Tibial nerve (tissue), 4 donors: ENCODE data around the gene GBP4. TPM values are rescaled to one million over a fixed set of nuclear protein-coding genes. Genes with fewer than 3 reads are reported as not detected.

ENCODE experiments used
- DNase-seq, 2 donors: peaks; one replicate each; pipeline ENCODE4 v3.0.0-alpha.2; 2019; ENCODE audit warnings: low spot score in 2 of 2
- H3K27ac ChIP-seq, 4 donors: fragments of 200-600 bp; sonication (generic) in 3 of 4; one replicate each; pipeline ENCODE4 v1.5.1; 2017 to 2019; ENCODE audit warnings: mild to moderate bottlenecking in 1 of 4
- H3K27me3 ChIP-seq, 2 donors: fragments of 200-600 bp; sonication (generic) in 1 of 2; one replicate each; pipeline versions ENCODE4 v1.5.1 to v1.6.0; 2017 to 2019
- H3K36me3 ChIP-seq, 3 donors: fragments of 200-600 bp; sonication (generic); one replicate each; pipeline ENCODE4 v1.5.1; 2018 to 2019
- H3K4me1 ChIP-seq, 4 donors: fragments of 200-600 bp; sonication (generic) in 3 of 4; one replicate each; pipeline ENCODE4 v1.5.1; 2017 to 2019
- H3K4me3 ChIP-seq, 4 donors: fragments of 200-600 bp; sonication (generic) in 3 of 4; one replicate each; pipeline ENCODE4 v1.5.1; 2017 to 2019; ENCODE audit warnings: mild to moderate bottlenecking in 1 of 4, moderate library complexity in 1 of 4
- H3K9me3 ChIP-seq, 4 donors: fragments of 200-600 bp; sonication (generic) in 3 of 4; one replicate each; pipeline ENCODE4 v1.5.1; 2017 to 2019
- CTCF ChIP-seq, 5 experiments: fragments of 200-600 bp in 3 of 5; fragments of 450-650 bp in 2 of 5; sonication (generic) in 3 of 5; IDR thresholded peaks; one replicate each; pipeline ENCODE4 v1.5.1; 2016 to 2019; ENCODE audit warnings: antibody characterized with exemption in 5 of 5, mild to moderate bottlenecking in 3 of 5, moderate library complexity in 2 of 5
- EP300 ChIP-seq, 2 donors: sonication (generic); formaldehyde crosslinking; IDR thresholded peaks; one replicate each; pipeline ENCODE4 v1.6.1; 2017; ENCODE audit warnings: antibody characterized with exemption in 2 of 2, mild to moderate bottlenecking in 1 of 2
- POLR2A ChIP-seq, 2 donors: fragments of 450-650 bp; IDR thresholded peaks; one replicate each; pipeline ENCODE4 v1.6.1; 2017; ENCODE audit warnings: antibody characterized with exemption in 2 of 2, mild to moderate bottlenecking in 2 of 2, moderate library complexity in 2 of 2
- WGBS, 2 donors: methylation state at CpG; one replicate each; pipeline ENCODE4 v1.1.5; 2018; 5-methylcytosine and 5-hydroxymethylcytosine counted together
- total RNA-seq, 4 donors: library from RNA; depleted of rRNA; stranded (reverse); fragments of >200 nt; gene quantifications; one replicate each; pipeline ENCODE4 v1.1.0, GENCODE V29; 2016

The GBP4 gene
- total RNA-seq, 4 donors from 2014 or later = 4.0 to 24.0 (median 11.3) TPM

- H3K36me3 ChIP-seq = no peaks in the 10 kb centered on the region
- peak overlapping the region in 3 of 4 donors; percentile 27 to 64 (median 58) for H3K4me3 ChIP-seq
- TF ChIP-seq EP300 (IDR thresholded peaks at IDR 0.05) (no peak), CTCF (IDR thresholded peaks at IDR 0.05) (no peak), POLR2A (IDR thresholded peaks at IDR 0.05) (no peak)
- no peak for DNase-seq
- H3K4me1 ChIP-seq = peaks cover 0 to 46% (median 5%) of the 10 kb centered on the region in 4 donors
- H3K9me3 ChIP-seq = peaks cover 0 to under 1% (median 0%) of the 10 kb centered on the region in 4 donors
- H3K27me3 ChIP-seq = no peaks in the 10 kb centered on the region
- peak overlapping the region; percentile 24 to 88 (median 71) for H3K27ac ChIP-seq
- WGBS, 2 donors = 63% methylated on average over 1 of the region's 1 CpG
These were observed 836 bp upstream of the GBP4 start for GRCh38 chr1:89199525-89200031.

GRCh38 chr1:89198081-89198480, 661 bp downstream of the GBP4 start:
- H3K4me3 ChIP-seq = peak overlapping the region; percentile 27 to 64 (median 46)
- H3K4me1 ChIP-seq = peaks cover 0 to 47% (median 5%) of the 10 kb centered on the region in 4 donors
- WGBS, 2 donors = 24 to 59% methylated on average over 8 of the region's 8 CpGs
- no peak for TF ChIP-seq CTCF (IDR thresholded peaks at IDR 0.05)
- TF ChIP-seq POLR2A (IDR thresholded peaks at IDR 0.05) = no peak
- no peak for TF ChIP-seq EP300 (IDR thresholded peaks at IDR 0.05)
- peaks cover 0 to 7% (median 0%) of the 10 kb centered on the region in 3 donors for H3K36me3 ChIP-seq
- peak overlapping the region; percentile 24 to 88 (median 66) for H3K27ac ChIP-seq
- no peak for DNase-seq
- H3K9me3 ChIP-seq = no peaks in the 10 kb centered on the region
- H3K27me3 ChIP-seq = no peaks in the 10 kb centered on the region

GRCh38 chr1:89195476-89195875, 3.3 kb downstream of the GBP4 start:
- Histone ChIP-seq H3K36me3 (peaks cover 0 to 7% (median 0%) of the 10 kb centered on the region in 3 donors), H3K27me3 (no peaks in the 10 kb centered on the region), H3K27ac (no peak overlapping the region), H3K9me3 (no peaks in the 10 kb centered on the region), H3K4me1 (peaks cover 0 to 37% (median 3%) of the 10 kb centered on the region in 4 donors), H3K4me3 (no peak overlapping the region)
- no peak for DNase-seq
- WGBS, 2 donors = 69 to 74% methylated on average over 3 of the region's 3 CpGs
- TF ChIP-seq CTCF (IDR thresholded peaks at IDR 0.05) (no peak), EP300 (IDR thresholded peaks at IDR 0.05) (no peak), POLR2A (IDR thresholded peaks at IDR 0.05) (no peak)

GRCh38 chr1:89191314-89191713, 7.4 kb downstream of the GBP4 start:
- peaks cover 0 to 35% (median 4%) of the 10 kb centered on the region in 3 donors for H3K36me3 ChIP-seq
- peak overlapping the region in 1 of 4 donors; percentile 26 for H3K27ac ChIP-seq
- H3K4me1 ChIP-seq = peaks cover 0 to 18% (median 0%) of the 10 kb centered on the region in 4 donors
- no peak overlapping the region for H3K4me3 ChIP-seq
- no peaks in the 10 kb centered on the region for H3K9me3 ChIP-seq
- no peak for TF ChIP-seq POLR2A (IDR thresholded peaks at IDR 0.05)
- no peak for TF ChIP-seq CTCF (IDR thresholded peaks at IDR 0.05)
- no peak for TF ChIP-seq EP300 (IDR thresholded peaks at IDR 0.05)
- WGBS, 2 donors = 55 to 60% methylated on average over 5 of the region's 5 CpGs
- no peak for DNase-seq
- H3K27me3 ChIP-seq = no peaks in the 10 kb centered on the region

GRCh38 chr1:89190017-89190416, 8.7 kb downstream of the GBP4 start:
- 87 to 89% methylated on average over 4 of the region's 4 CpGs for whole genome bisulfite sequencing, 2 donors
- no peak for TF ChIP-seq POLR2A (IDR thresholded peaks at IDR 0.05)
- TF ChIP-seq EP300 (IDR thresholded peaks at IDR 0.05) = no peak
- TF ChIP-seq CTCF (IDR thresholded peaks at IDR 0.05) = no peak
- H3K27me3 ChIP-seq = no peaks in the 10 kb centered on the region
- H3K4me3 ChIP-seq = no peak overlapping the region
- no peak overlapping the region for H3K27ac ChIP-seq
- no peak for DNase-seq
- peaks cover 0 to 48% (median 9%) of the 10 kb centered on the region in 3 donors for H3K36me3 ChIP-seq
- H3K9me3 ChIP-seq = no peaks in the 10 kb centered on the region
- peaks cover 0 to 5% (median 0%) of the 10 kb centered on the region in 4 donors for H3K4me1 ChIP-seq
